HG03108 (cell line): Measurements from ENCODE around the gene CRYBA2.
A peak's percentile ranks its signal among the peaks of the same experiment; 100 is the strongest.

Experiments used
- ATAC-seq: cut with Tn5 transposase; IDR thresholded peaks from one replicate; pipeline ENCODE4 v1.9.1; 2021; ENCODE audit warnings: moderate library complexity; ENCODE audit not compliant: unreplicated experiment

CRYBA2 gene

GRCh38 chr2:218993345-218994315 is at the start of gene CRYBA2:
Gene CRYBA2, minus strand, starts transcription at chr2:218993422. Its CDS starts 246 bp downstream, at chr2:218993176.
- no peak for ATAC-seq

DNA sequence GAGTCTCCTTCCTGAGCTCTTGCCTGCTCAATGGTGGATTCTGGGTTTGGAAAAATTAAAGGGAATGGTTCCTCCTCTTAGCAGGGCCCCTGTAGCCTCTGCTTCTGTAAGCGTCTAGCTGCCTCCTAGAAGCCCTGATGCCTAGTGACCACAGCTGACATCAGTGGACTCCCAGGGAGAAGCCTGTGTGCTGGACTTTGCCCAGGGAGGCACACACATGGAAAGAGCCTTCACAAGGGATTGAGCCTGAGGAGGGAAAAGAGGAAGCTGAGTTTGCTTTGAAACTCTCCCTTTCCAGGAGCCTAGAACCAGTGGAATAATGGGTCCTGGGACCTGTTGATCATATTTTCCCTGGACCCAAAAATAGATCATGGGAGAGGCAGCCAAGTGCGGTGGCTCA is 49.5 kb upstream of the CRYBA2 start:
- ATAC-seq, result no peak

GRCh38 chr2:219042157-219042556 is 48.9 kb upstream of the CRYBA2 start:
- no peak for ATAC-seq

DNA sequence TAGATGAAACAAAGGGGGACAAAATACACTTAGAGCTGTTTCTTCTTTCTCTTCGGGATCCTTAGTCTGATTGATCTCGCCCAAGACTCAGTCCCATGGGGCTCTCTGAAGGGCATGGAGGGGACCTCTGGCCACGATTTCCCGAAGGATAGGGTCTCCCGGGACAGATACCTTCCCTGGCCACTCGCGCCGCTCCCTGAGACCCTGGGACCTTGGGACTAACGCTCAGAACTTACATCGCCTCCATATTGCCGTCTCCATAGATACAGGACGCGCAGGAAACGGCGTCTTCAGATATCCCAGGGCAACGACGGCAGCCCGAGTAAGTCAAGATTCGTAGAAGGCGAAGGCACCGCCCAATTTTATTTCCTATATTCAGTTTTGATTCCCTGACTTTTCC is 48.0 kb upstream of the CRYBA2 start, which contains the start of gene CFAP65:
CFAP65 (minus strand) TSS at position 265 of the 400 bp plus-strand sequence. CDS start 2,468 bp downstream, outside the sequence.
- ATAC-seq, result no peak

- ATAC-seq, result no peak
Observed at GRCh38 chr2:219038600-219038999, 45.4 kb upstream of the CRYBA2 start.

- no peak for ATAC-seq
Observed at GRCh38 chr2:219037783-219038499, 44.7 kb upstream of the CRYBA2 start.

DNA sequence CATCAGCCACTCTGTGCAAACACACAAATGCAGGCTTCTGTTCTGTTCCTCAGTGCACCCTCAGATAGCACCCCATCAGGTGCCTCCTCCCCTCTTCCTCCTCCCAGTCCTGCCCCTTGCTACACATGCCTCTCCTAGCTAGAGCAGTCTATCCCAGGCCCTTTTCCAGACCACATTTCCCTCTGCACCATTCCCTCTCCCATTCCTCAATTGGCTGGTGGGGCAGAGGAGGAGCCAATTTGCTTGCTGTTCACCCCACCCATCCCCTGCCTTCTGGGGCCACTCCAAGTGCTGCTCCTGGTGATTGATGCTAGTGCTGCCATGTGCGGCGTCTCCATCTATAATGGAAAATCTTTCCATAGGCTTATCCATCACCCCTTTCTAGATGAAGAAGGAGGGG is 42.7 kb upstream of the CRYBA2 start:
- ATAC-seq, result no peak

DNA sequence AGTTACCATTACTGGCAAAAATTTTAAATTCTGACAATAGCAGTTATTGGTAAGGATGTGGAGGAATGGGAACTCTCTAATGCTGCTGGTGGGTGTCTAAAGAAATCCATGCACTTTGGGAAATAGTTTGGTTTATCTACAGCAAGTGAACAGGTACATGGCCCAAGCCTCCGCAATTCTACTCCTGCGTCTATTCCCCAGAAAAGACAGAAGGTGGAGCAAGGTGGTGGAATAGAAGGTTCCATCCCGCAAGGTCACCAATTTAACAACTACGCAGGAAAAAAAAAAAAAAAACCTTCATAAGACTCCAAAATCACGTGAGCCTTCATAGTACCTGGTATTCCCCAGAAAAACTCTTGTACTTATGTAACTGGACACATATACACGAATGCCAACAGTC is 41.6 kb upstream of the CRYBA2 start:
- no peak for ATAC-seq

GRCh38 chr2:219032051-219032745 is 39.0 kb upstream of the CRYBA2 start:
- no peak for ATAC-seq

DNA sequence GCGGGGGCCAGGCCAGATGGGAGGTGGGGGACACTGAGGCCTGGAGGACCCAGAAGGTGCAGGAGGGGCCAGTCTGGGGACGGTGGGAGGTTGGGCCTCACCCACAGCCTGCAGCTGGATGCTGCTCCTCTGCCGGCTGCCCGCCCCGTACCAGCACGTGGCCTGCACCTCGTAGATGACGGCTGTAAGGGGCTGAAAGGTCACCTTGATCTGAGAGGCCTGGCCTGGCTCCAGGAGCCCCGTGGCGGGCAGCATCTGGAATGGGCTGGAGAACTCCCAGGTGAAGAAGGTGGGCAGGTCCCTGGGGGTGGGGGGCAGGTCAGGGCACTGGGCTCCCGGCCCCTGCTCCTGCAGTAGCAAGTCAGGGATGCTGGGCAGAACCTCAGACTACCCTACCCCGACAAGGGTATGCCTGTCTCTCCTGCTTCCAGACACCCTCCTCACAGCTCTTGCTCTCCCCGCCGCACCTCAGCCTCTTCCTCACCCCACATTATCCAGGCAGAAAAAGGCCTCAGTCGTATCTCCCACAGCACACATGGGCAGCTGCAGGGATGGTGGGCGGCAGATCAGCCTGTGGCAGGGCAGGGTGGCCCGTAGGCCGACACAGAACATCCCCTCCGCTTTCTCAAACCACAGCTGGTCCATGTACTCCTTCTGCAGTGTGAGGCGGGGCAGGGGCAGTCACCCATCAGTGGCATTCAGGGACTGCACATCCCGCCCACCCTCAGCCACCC is 38.0 kb upstream of the CRYBA2 start:
- ATAC-seq, result no peak

DNA sequence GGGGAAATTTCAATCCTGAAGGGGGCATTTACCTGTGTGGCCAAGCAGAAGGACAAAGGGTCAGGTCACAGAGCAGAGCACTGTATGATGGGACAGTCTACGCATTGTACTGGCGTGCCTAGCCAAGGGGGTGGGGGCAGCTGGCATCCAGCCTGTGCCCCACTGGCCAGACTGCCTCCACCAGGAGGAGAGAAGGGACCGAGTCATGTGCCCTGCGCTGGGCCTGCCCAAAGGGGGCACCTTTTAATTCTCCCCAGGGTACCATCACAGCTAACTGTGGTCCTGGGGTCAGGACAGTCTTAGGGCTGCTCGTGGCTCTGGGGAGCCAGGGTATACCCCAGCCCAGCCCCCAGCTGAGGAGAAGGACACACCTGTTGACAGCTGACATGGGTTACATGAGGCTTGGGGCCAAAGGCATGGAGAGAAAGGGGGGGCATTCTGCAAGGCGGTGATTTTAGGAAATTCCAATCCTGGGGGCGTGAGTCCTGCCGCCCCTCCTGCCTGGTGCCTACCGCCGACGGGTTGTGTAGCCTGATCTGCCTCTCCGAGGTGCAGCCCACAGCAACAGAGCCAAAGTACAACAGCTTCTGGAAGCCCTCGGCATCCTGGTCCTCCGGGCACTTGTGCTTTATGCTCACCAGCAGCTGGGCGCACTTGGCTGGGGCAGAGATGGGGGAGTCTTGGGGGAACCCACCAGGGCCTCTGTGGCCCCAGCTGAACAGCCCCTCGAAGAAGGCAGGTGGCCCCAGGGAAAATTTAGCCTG is 37.1 kb upstream of the CRYBA2 start:
- no peak for ATAC-seq

- peak; percentile 58 for ATAC-seq
Observed at GRCh38 chr2:219029829-219030165, 36.6 kb upstream of the CRYBA2 start.

GRCh38 chr2:219028996-219029828 is 36.0 kb upstream of the CRYBA2 start:
- no peak for ATAC-seq

- ATAC-seq, result no peak
Observed at GRCh38 chr2:219028141-219028540, 34.9 kb upstream of the CRYBA2 start.

GRCh38 chr2:219027511-219028055 is 34.4 kb upstream of the CRYBA2 start:
- no peak for ATAC-seq

DNA sequence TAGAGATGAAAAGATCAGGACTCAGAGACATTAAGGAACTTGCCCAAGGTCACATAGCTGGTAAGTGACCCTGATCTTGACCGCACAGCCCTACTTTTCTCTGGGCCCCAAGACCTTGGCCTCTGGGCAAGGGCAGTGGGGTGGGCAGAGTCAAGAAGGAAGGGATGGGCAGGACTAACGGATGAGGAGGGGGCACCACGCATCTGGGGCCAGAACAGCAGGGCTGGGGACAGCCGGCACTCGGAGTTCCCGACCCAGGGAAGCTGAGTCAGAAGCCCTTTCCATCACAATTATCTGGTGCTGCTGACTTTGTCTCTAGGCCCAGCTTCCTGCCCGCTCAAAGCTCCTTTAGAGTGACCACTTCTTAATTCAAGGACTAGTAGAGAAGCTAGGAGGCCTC is 33.7 kb upstream of the CRYBA2 start:
- no peak for ATAC-seq

GRCh38 chr2:219025637-219026585 is 32.7 kb upstream of the CRYBA2 start:
- no peak for ATAC-seq

GRCh38 chr2:219024059-219024458 is 30.8 kb upstream of the CRYBA2 start:
- no peak for ATAC-seq
